ENCODE measurements around the gene NLRP6.
A peak's percentile ranks its signal among the peaks of the same experiment; 100 is the strongest.

NLRP6 gene

DNA sequence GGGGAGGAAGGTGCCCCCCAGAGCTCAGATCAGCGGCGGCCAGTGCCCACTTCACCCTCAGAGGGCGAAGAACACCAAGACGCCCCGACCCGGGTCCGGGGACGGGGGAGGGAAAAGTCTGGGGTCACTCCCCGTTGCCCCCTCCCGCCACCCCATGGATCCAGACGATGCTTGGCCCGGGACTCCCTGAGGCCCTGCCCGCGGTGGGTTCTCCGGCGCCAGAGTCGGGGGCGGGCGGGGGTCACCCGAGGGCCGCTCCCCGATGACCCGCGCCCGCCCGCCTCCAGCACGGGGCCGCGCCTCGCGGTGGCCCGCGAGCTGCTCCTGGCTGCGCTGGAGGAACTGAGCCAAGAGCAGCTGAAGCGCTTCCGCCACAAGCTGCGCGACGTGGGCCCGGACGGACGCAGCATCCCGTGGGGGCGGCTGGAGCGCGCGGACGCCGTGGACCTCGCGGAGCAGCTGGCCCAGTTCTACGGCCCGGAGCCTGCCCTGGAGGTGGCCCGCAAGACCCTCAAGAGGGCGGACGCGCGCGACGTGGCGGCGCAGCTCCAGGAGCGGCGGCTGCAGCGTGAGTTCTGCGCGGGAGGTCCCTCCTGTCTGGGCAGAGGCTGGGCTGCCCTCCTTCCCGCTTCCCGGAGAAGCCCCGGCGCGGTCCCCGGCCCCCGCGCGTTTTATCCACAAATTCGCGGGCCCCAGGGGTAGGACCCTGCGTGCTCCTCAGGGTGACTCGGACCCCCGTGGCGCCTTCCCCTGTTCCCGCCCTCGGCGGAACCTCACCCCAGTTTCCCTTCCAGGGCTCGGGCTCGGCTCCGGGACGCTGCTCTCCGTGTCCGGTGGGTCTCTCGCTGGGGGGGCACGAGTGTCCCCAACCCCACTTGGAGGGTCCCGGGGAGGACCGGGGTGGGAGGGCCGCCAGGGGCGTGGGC is 1.1 kb downstream of the NLRP6 start:
- peak; percentile 49 for DNase-seq (ENCODE audit: low spot score)

DNA sequence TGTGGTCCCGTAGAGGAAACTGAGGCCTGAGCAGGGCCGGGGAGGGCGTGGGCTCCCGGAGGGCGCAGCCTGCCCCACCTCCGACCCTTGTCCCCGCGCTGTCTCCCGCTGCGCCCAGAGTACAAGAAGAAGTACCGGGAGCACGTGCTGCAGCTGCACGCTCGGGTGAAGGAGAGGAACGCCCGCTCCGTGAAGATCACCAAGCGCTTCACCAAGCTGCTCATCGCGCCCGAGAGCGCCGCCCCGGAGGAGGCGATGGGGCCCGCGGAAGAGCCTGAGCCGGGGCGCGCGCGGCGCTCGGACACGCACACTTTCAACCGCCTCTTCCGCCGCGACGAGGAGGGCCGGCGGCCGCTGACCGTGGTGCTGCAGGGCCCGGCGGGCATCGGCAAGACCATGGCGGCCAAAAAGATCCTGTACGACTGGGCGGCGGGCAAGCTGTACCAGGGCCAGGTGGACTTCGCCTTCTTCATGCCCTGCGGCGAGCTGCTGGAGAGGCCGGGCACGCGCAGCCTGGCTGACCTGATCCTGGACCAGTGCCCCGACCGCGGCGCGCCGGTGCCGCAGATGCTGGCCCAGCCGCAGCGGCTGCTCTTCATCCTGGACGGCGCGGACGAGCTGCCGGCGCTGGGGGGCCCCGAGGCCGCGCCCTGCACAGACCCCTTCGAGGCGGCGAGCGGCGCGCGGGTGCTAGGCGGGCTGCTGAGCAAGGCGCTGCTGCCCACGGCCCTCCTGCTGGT is 1.9 kb downstream of the NLRP6 start:
- TF ChIP-seq, protein P1, sequence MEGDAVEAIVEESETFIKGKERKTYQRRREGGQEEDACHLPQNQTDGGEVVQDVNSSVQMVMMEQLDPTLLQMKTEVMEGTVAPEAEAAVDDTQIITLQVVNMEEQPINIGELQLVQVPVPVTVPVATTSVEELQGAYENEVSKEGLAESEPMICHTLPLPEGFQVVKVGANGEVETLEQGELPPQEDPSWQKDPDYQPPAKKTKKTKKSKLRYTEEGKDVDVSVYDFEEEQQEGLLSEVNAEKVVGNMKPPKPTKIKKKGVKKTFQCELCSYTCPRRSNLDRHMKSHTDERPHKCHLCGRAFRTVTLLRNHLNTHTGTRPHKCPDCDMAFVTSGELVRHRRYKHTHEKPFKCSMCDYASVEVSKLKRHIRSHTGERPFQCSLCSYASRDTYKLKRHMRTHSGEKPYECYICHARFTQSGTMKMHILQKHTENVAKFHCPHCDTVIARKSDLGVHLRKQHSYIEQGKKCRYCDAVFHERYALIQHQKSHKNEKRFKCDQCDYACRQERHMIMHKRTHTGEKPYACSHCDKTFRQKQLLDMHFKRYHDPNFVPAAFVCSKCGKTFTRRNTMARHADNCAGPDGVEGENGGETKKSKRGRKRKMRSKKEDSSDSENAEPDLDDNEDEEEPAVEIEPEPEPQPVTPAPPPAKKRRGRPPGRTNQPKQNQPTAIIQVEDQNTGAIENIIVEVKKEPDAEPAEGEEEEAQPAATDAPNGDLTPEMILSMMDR (IDR thresholded peaks at IDR 0.05; ENCODE audit: extremely low read depth, missing control alignments) = no peak
- peak; percentile 72 for DNase-seq (ENCODE audit: low spot score)

More for the DNA sequence above, 1.1 kb downstream of the NLRP6 start:
- TF ChIP-seq, protein P1 (IDR thresholded peaks at IDR 0.05; ENCODE audit: extremely low read depth, missing control alignments) = no peak

DNA sequence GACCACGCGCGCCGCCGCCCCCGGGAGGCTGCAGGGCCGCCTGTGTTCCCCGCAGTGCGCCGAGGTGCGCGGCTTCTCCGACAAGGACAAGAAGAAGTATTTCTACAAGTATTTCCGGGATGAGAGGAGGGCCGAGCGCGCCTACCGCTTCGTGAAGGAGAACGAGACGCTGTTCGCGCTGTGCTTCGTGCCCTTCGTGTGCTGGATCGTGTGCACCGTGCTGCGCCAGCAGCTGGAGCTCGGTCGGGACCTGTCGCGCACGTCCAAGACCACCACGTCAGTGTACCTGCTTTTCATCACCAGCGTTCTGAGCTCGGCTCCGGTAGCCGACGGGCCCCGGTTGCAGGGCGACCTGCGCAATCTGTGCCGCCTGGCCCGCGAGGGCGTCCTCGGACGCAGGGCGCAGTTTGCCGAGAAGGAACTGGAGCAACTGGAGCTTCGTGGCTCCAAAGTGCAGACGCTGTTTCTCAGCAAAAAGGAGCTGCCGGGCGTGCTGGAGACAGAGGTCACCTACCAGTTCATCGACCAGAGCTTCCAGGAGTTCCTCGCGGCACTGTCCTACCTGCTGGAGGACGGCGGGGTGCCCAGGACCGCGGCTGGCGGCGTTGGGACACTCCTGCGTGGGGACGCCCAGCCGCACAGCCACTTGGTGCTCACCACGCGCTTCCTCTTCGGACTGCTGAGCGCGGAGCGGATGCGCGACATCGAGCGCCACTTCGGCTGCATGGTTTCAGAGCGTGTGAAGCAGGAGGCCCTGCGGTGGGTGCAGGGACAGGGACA is 2.7 kb downstream of the NLRP6 start:
- TF ChIP-seq, protein P1 (IDR thresholded peaks at IDR 0.05; ENCODE audit: extremely low read depth, missing control alignments) = no peak
- no peak for DNase-seq (ENCODE audit: low spot score)

DNA sequence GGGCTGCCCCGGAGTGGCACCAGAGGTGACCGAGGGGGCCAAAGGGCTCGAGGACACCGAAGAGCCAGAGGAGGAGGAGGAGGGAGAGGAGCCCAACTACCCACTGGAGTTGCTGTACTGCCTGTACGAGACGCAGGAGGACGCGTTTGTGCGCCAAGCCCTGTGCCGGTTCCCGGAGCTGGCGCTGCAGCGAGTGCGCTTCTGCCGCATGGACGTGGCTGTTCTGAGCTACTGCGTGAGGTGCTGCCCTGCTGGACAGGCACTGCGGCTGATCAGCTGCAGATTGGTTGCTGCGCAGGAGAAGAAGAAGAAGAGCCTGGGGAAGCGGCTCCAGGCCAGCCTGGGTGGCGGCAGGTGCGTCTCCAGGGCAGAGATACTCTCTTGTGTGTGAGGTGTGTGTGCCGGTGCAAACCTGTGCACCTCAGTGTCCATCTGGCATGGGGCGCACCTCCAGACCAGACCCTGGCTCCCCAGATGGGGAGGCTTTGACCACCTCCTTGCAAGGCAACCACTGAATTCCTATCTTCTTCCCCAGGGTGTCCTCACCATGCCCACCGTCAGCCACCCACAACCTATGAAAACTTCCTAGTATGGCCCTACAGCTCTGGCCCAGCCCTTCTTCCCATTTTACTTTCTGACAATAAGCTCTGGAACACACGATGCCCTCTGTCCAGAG is 3.4 kb downstream of the NLRP6 start:
- DNase-seq (ENCODE audit: low spot score) = peak; percentile 14
- TF ChIP-seq, protein P1 (IDR thresholded peaks at IDR 0.05; ENCODE audit: extremely low read depth, missing control alignments) = no peak

DNA sequence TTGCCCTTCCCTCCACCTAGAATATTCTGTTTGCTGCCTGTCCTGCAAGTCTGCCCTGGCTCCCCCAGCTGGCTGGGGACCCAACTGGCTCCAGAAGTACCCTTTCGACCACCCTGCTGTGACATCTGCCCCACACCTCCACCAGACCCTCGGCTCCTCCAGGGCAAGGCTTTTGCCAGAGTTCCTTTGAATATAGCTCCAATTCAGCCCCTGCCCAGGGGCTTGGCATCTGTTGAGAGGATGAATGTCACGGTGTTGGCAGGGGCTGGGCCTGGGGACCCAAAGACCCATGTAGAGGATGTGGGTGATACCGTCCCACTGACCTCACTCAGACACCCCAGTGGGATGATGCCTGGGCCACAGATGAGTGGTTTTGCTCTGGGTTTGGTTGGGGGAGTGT is 4.0 kb downstream of the NLRP6 start:
- peak; percentile 28 for DNase-seq (ENCODE audit: low spot score)
- TF ChIP-seq, protein P1 (IDR thresholded peaks at IDR 0.05; ENCODE audit: extremely low read depth, missing control alignments) = no peak

DNA sequence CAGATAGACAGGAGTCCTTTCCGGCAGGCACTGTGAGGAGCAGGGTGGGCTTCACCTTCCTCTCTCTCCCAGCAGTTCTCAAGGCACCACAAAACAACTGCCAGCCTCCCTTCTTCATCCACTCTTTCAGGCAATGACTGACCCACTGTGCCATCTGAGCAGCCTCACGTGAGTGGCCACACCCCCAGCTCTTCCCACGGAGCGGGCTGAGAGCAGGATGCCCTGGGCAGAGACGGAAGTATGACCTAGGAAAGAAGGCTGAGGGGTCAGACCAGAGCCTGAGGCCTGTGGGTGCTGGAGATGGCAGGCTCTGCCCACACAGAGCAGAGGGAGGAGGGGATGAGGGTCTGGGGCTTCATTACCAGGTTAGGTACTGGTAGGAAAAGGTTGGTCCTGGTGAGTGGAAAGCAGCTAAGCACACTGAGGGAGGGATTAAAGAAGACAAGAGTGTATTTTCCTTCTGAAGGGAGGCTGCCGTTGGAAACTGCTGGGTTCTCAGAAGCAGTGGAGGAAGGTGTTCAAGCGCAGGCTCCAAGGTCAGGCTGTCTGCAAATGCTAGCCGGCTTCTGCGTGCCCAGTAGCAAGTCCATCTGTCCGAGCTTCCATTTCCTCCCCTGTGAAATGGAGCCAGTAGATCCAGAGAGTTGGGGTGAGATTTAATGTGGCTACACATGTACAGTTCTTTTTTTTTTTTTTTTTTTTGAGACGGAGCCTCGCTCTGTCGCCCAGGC is 4.6 kb downstream of the NLRP6 start:
- TF ChIP-seq, protein P1 (IDR thresholded peaks at IDR 0.05; ENCODE audit: extremely low read depth, missing control alignments) = no peak
- peak; percentile 24 for DNase-seq (ENCODE audit: low spot score)
